NCI-H526 (cell line): ENCODE data around the gene CETP.
"Not testable (repeated sequence)": the region's sequence is repeated elsewhere in the genome, so short reads cannot be mapped to it uniquely, and the experiment has no call there.

Experiments
- DNase-seq, 2 experiments: peaks; one replicate each; lab custom pipeline; 2025; lab: John Stamatoyannopoulos, UW

The CETP gene

DNA sequence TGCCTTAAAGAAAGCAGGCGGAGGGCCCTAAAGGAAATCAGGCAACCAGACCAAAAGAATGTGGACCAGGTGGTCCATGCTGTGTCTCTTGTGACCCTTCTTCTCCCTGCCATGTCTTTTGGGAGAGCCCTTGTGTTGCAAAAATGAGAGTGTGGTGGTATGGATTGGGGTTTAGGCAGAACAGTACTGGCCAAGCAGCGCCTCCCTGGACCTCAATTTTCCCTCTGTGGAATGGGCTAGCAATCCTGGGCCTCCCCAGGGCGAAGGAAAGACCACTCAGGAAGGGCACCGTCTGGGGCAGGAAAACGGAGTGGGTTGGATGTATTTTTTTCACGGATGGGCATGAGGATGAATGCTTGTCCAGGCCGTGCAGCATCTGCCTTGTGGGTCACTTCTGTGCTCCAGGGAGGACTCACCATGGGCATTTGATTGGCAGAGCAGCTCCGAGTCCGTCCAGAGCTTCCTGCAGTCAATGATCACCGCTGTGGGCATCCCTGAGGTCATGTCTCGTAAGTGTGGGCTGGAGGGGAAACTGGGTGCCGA is 20.1 kb downstream of the CETP start:
- no peak for DNase-seq

DNA sequence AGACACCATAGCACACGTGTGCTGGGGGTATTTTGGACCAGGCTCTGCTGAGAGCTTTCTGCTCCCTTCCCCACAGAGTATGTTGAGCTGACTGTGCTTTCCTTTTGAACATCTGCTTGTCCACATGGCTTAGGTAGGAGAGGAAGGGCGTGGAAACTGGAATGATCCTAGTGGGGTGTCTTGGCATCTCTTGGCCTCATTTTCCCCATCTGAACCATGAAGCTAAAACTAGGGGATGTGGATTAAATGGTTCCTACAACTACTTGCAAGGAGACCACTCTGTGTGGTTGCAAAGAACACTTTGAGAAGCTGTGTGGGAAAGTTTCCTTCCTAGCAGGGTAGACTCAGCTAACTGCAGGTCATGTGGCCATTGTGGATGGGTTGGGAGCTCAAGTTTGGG is 20.9 kb downstream of the CETP start:
- no peak for DNase-seq

DNA sequence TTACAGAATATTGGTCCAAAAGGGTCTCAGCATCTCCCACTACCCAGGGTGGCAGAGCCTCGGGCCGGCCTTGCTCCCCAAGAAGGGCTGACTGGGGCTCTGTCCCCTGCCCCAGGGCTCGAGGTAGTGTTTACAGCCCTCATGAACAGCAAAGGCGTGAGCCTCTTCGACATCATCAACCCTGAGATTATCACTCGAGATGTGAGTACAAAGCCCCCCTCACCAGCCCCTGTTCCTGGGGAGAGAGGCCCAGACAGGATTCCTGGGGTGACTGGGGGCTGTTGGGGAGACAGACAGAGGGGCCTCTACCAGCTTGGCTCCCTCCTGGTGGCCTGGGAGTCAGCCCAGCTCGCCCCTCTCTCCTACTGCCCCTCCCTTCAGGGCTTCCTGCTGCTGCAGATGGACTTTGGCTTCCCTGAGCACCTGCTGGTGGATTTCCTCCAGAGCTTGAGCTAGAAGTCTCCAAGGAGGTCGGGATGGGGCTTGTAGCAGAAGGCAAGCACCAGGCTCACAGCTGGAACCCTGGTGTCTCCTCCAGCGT is 21.5 kb downstream of the CETP start:
- peak in 1 of 2 experiments; percentile 13 for DNase-seq

DNA sequence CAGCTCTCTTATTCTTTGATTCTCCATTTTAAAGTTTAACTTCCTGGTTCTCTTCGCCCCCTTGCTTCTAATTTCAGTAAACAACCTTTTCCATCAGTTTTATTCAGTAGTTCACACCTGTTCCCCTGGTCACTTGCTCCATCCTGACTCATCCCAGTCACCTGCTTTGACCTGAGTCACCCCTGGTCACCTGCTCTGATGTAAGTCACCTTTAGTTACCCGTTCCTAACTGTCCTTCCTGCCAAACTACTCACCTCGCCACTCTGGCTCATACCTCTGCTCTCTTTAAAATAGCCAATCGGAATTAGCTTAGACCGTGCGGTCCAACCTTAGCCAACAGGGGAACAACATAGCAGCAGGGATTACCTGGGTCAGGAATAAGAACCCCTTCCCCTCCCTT is 22.9 kb downstream of the CETP start:
- DNase-seq, result no peak

DNA sequence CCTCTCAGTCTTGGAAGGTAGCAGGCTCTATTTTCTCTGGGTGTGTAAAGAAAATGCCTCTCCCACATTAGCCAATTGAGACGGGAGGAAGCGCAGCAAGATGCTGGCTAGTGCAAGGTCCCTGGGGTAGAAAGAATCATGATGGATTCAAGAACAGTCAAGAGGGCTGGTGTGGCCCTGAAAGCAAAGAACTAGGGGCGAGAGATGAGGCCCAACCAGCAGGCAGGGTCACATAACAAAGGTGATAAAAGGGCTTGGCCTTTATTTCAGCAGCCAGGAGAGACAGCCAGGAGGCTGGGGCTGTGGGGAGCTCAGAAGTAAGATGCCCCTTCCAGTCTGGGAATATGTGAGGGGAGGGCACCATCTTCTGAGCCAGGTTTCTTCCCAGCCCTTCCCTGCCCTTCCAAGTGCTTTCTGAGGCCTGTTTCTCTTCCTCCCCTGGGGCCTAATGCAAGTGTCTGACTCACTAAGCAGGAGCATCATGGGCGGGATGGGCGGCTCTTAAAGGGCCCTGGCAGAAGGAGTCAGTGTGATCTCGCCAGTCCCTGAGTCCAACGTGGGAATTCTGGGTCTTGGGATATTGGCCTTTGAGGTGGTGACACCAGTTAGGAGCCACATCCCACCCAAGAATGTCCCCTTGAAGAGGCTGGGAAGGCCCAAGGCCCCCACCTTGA is 23.7 kb downstream of the CETP start:
- no peak for DNase-seq

DNA sequence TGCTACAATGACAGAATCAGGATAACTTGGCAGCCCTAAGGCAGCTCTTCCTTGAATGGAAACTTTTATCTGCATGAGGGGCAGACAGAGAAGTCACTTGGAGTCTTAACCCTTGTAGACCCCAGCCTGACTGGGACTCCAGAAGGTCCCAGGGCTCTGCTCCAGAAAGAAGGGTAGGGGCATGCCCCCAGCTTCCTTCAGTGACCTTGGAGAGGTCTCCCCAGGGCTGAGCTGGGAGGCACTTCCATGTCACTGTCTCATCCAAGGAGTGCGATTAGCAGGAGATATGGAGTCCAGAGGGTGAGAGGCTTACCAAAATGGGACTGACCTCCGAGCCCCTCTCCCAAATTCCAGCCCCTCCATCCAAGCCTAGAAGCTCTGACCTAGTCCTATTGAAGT is 24.2 kb downstream of the CETP start:
- DNase-seq, result no peak

DNA sequence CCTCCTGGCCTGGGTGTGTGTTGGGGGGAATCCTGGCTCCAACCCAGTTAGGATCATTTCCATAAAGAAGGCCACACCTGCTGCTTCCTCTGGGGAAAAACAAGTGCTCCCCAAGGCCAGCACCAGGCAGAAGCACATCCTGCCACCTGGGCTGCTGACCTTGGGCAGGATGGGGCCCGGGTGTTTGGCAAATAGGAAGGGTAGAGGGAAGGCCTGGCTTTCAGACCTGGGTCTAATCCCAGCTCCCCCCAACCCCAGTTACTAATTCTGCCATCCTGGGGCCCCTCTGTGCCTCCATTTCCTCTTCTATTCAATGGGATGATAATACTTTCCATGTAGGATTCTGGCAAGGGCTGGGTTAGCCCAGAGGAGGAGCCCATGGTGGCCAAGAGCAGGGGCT is 24.6 kb downstream of the CETP start:
- DNase-seq, result no peak

DNA sequence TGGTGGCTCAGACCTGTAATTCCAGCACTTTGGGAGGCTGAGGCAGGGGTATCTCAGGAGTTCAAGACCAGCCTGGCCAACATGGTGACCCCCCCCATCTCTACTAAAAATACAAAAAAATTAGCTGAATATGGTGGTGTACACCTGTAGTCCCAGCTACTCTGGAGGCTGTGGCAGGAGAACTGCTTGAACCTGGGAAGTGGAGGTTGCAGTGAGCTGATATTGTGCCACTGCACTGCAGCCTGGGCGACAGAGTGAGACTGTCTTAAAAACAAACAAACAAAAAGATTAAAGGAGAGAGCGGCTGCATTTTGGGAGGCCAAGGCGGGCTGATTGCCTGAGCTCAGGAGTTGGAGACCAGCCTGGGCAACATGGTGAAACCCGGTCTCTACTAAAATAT is 25.2 kb downstream of the CETP start:
- DNase-seq, result not testable (repeated sequence)

DNA sequence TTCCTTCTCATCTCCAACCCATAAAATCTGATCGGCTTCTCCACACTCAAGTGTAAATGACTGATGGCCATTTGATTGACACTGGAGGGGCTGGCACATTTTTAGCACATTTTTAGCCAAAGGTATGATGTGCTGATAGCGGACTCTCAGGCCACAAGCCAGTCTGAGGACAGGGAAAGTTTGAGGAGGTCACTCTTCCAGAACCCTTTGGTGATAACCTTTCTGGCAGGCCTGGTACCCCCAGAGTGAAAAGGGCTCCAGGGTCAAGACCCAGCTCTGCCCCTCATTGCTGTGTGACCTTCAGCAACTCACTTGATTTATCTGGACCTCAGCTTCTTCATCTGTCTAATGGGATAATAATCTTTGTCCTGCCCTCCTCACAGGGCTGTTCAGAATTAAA is 25.9 kb downstream of the CETP start:
- no peak for DNase-seq

DNA sequence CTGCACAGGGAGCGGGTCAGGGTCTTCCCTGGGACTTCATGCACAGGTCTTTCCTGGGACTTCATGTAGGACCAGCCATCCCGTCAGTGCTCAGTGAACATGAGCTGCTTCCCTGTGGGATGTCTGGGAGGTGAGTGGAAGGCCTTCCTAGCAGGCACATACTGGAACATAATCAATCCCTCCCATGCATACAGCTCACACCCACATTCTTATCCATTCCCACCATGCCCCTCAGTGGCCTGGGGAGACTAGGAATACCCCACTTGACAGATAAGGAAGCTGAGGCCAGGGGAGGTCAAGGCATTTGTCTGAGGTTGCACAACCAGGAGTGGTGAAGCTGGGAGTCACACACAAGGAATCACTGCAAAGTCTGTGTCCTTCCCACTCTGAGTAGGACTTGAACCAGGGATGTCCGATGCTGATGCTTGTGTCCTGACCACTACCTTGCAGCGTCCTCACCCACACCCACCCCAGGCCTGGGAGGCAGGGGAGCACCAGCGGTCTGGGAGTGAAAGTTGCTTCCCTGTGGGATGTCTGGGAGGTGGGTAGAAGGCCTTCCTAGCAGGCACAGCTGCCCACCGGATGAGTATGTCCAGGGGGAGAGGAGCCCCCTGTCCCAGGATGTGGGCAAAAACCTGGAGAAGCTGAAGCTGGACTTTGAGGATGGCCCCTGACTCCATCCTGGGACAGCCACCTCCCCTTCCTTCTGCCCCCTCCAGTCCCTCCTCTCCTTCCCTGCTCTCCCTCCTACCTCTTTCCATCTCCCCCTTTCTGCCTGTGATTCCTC is 26.6 kb downstream of the CETP start:
- no peak for DNase-seq

DNA sequence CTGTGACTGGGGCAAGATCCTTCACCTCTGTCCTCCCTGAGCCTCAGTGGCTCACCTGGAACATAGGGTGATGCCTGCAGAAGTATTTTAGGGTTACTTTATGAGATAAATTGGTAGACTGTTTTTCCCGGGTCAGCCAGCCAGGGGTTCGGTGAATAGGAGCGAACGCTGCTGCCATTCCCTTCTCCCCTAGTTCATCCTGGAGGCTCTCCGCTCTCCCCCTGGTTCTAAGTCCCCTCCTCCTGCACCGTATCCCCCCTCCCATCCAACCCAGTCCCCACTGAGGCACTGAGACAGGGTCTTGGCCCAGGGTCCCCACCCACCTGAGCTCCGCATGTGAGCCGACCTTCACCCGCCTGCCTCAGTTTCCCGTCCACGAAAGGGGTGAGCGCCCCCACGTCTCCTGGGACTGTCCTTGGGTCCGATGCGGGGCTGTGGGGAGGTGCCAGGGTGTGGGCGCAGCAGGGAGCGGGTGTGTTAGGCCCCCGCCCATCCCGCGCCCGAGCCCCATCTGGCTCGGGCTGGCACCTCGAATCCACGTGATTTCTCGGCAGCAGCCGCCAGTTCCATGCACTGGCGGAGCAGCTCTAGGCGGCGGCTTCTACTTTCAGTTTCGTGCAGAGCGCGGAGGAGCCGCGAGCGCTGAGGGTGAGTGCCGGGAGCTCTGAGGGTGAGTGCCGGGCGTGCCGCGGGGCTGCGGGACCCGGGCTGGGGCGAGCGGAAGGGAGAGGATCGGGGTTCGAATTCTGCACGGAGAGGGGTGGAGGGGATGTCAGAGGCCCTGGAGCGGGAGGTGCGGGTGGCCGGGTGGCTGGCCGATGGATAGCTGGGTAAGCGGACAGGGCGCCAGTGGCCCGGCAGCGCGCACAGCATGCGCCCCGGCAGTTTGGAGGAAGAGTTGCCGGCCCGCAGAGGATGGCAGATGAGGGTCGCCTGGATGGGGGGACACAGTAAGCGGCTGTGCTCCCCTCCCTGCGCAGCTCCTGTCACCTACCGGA is 27.5 kb downstream of the CETP start, which contains the start of gene NLRC5:
TSS of gene NLRC5 (plus strand) at position 610 of the 998 bp plus-strand sequence. CDS start 31,156 bp downstream, outside the sequence.
- peak; percentile 34 to 79 for DNase-seq

DNA sequence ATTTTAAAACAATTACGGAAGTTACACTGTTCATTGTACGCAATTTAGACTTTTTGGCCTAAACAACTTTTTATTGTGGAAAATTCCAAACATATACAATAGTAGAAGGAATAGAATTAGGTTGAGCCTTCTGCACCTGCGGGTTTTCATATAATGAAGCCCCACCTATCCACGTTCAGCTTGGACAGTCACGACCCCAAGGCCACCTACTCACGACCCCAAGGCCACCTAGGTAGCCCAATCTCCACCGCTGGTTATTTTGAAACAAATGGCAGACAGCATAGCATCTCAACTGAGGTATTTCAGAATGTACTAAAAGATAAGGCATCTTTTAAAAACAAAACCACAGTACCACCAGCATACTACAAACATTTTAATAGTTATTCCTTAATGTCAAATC is 28.2 kb downstream of the CETP start:
- DNase-seq, result no peak

DNA sequence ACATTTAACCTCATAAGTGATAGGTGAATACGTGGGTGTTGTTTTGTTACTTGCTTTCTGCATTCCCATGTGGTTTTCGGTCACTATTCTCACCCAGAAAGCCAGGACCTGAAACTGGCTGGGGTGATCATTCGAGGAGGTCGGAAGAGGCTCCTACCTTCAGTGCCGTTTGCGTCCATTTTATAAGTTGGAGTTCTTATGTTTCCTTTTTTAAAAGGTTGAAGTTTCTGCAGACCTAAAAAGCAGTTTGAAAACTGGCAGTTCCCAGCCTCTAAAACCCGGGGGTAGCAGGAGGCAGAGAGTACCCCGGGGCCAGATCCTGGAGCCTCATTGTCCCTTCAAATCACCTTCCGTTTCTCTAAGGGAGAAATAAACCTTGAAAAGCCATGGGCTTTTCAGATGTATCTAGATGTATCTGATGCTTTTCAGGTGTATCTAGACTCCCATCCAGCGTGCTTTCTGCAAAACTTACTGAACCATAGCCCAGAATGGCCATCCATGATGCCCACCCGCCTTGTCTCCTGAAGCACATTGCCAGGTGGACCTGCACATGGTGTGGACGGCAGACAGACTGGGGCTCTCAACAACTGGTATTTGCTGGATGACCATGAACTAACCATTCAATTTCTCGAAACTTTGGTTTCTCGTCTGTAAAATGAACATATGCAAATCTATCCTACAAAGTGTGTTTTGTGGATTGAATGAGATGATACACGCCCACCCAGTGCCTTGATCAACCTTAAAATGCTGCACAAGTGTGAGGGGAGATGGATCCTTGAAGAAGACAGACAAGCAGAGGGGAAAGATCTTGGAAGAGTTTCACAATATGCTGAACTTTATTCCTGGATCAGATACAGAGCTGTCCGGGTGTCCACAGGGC is 28.9 kb downstream of the CETP start:
- DNase-seq, result peak in 1 of 2 experiments; percentile 28

DNA sequence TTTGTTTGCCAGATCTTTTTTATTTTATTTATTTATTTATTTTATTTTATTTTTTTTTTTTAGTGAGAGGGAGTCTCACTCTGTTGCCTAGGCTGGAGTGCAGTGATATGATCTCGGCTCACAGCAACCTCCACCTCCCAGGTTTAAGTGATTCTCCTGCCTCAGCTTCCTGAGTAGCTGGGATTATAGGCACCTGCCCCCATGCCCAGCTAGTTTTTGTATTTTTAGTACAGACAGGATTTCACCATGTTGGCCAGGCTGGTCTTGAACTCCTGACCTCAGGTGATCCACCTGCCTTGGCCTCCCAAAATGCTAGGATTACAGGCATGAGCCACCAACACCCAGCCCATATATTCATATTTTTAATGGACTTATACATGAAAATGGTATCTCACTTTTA is 30.7 kb downstream of the CETP start:
- DNase-seq, result not testable (repeated sequence)

DNA sequence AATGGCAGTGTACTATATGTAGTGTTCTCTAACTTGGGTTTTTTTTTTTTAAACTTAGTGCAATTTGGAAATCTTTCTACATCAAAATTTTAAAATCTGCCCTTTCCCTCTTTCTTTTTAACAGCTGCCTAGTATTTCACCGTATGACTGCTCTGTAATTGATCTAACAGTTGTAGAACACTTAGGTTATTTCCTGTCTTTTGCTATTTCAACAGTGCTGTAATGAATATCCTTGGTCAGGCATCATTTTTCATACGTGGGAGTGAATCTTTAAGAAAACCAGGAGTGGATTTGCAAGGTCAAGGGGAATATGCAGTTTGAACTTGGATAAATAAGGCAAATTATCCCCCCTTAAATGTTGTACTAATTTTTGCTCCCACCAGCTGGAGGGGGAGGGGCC is 31.5 kb downstream of the CETP start:
- DNase-seq, result peak; percentile 24 to 30

DNA sequence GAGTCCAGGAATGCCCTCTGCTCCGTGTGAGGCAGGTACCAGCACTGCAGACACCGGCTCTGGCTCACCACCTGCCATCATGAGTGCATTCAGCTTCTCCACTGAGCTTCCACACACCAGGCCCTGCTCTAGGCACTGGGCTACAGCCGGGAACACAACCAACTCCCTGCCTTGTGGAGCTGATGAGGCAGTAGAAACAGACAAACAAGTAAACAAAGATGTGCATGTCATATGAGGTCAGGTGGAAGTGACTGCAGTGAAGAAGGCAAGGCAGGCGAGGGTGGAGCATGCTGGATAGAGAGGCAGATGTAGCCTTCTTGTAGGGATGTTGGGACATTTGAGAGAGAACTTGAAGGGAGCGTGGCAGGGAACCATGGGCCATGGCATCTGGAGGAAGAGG is 32.6 kb downstream of the CETP start:
- DNase-seq, result no peak

DNA sequence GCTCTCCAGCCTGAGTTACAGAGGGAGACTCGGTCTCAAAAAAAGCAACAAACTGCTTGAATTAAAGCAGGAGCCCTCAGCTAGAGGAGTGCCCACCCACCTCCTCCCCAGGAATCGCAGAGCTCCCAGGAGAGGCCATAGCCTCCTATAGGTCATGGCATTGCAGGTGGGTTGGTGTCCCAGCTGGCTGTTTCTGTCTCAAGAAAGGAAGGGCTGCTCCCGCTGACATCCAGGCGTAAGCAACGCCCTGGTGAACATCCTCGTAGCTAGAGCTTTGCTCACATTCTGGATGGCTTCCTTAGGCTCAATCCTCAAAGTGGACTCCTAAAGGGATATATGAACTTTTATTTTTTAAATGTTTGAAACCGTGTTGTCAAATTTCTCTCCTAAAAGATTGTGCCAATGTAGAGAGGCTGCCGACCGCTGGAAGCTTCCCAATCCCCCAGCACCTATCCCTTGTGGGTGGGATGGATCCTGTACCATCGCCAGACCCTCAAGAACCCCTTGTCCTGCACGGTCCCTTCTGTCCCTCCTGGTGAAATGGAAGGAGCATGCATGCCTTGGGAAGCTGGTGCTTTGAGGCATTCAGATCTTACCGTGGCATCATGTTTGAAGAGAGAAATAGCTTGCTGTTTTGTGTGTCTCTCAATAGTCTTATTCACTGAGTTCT is 33.5 kb downstream of the CETP start:
- DNase-seq, result no peak

DNA sequence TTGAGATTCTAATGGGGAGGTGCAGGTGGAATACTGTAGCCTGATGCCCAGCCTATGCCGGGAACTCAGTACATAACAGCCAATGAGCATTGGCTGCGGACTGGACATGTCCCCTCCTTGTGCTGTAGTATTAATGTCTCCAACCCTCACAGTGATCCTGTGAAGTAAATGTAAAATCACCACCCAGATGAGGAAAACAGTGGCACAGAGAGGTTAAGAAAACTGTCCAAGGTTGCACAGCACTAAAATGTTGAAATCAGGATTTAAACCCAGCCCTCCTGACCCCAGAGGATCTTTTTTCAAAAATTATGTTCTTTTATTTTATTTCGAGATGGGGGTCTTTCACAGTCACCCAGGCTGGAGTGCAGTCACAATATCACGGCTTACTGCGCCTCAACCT is 35.5 kb downstream of the CETP start:
- DNase-seq, result no peak

DNA sequence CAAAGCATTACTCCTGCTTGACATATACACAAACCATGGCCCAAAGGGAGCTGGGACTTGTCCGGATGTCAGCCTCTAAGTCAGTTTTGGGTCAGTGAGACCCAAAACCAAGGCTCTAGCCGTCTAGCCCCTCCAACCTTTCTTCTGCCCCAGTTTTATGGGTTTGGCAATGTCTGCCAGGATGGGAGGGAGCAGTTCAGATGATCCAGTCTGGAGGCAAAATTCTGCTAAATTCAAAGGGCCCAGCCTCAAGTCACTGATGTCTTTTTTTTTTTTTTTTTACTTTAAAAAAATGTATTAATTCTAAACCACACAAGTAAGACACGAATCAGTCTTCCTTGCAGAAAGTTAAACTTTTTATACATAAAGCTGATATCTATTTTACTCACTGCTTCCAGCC is 36.2 kb downstream of the CETP start:
- DNase-seq, result no peak

DNA sequence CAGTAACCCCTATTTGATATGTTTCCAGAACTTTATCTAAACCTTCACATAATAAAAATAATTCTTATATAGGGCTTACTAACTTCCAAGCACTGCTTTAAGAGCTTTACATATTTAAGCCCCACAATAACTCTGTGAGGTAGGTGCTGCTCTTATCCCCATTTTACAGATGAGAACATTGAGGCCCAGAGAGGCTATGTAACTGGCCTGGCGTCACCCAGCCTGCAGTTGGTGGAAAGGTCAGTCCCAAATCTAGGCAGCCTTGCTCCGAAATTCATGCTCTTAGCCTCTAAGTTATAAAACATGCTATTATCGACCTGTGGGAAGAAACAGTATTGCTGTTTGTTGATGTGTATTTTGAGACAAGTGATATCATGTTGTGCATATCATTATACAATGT is 36.6 kb downstream of the CETP start:
- DNase-seq, result no peak
